GM19397 (cell line): ENCODE data around the gene PAPSS2.

Experiments
- ATAC-seq: cut with Tn5 transposase; IDR thresholded peaks from one replicate; pipeline ENCODE4 v1.9.1; 2021; ENCODE audit warnings: mild to moderate bottlenecking, moderate library complexity; ENCODE audit not compliant: unreplicated experiment

Gene PAPSS2

DNA sequence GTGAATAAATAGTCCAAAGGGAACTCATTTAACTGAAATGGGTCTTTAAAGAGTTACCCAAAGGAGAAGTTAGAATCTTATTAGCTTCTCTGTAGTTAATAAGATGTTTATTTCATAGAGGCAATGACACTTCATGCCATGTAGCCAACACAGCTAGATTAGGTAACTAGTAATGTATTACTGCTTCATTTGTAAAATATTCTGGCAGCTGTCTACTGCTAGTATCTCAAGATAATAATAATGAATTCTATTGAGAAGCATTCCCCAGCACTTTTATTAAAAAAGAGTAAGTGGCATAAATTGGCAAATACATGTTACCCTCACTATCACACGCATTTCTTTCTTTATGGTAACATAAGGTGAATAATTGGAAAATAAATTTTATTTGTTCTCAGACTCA lies 10.1 kb downstream of the PAPSS2 start:
- ATAC-seq: no peak

DNA sequence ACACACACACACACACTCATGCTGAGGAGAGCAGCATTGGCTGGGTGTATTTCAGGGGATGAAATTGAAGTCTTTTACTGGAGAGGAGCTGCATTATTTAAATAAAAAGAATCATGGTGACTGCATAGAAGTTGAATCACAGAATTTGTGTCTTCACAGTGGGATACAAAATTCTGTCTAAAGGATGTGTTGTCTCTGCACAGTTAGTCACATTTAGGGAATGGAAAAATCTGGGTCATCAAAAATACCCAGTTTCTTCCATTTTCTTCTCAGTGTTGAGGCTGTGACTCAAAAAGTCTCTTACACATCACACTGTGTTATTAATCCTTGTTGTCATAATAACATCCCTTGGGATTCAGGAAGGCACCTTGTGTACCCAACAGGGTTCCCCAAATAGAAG lies 10.9 kb downstream of the PAPSS2 start:
- ATAC-seq: no peak

DNA sequence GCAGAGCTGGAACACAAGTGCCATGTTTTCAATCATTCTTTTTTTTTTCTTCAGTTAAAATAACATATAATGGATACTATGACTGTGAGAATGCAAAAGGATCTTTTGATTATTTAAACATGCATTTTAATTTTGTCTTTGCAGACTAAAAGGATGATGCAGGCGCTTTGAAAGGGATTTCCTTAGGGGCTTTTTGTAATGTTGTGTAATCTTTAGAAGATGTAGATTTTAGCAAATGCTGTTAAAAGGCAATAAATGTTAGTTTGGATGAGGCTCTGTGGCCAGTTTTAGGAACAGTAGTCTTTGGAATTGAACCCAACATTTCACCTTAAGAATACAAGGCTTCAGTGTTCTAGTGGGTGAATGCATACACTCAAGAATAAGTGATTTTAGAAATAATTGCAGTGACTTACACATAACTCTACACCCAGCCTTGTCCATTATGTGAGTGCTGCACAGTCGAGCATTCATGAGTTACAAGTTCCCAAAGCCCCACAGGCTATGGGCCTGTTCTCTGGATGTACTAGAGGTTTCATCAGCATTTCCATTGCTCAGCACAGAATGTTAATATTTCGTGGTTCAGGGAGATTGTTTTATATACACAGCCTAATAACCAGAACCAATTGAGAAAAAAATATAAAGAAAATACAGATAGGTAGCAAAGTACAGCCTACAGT lies 11.6 kb downstream of the PAPSS2 start:
- ATAC-seq: no peak

DNA sequence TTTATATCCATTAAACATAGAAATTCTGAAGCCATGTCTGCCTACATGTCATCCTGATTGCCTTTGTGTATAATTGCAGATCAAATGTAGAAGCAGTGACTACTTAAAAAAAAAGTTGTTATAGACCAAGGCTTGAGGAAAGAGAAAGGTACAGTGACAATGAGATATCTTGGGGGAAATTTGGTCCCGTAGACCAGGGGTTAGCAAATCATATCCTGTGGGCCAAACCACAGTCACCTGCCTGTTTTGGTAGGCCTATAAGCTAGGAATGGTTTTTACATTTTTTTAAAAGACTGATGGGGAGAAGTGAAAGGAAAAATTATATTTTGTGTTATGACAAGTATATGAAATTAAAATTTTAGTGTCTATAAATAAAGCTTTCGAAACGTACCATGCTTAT lies 12.9 kb downstream of the PAPSS2 start:
- ATAC-seq: no peak

DNA sequence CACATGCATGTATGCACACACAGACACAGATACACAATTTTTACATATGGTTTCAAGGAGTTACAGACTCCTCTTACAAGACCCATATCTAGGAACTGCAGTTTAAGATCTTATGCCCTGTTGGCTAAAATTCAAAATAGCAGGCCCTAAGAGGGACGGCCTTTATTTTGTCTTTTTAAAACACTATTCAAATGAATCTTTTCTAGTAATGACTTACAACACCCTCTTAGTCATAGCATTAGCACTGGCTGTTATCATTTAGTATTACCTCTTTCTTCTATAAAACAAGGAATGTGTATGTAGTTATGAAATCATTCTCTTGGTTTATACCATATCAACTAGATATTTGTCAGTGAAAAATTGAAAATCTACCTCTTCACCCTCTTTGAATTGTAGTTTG lies 15.3 kb downstream of the PAPSS2 start:
- no peak for ATAC-seq

DNA sequence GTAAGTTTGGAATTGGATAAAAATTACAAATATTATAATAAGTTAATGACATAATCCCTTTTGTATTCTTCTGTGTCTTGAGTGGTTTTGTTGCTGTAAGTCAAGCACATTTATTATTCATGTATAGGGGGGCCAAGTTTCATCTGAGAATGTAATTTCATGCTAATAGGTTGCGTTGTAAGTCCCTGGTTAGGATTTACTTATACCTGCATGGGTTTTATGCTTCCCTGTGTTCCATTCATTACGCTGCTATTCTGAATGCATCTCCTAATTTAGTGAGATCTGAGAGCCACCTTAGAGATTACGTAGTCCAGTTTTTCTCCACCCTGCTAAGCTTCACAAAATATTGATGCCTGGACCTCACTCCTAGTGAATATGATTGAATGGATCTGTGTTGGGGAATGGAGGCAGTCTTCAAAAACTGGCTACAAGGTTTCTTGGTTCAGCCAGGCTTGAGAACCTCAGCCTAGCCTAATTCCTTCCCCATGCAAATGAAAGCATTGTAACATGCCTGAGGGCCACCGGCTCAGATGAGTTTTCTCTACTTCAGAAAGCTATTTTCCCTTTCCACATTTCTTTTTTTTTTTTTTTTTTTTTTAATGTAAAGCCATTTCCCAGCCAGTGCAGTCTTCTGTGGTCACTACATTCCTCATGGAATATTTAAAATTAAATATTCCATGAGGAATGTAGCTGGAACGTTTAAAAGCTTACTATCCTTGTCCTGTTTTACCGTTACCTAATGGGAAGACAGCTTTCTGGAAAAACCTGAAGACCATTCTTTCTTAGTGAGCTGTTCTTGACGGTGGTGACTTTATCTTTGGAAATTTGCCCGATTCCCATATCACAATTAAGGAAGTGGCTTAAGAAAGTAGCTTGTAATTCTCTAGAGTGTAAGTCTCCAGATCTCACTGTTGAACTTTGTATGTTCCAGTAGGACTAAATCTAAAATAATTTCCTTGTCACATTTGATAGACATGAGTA lies 16.0 kb downstream of the PAPSS2 start:
- no peak for ATAC-seq

DNA sequence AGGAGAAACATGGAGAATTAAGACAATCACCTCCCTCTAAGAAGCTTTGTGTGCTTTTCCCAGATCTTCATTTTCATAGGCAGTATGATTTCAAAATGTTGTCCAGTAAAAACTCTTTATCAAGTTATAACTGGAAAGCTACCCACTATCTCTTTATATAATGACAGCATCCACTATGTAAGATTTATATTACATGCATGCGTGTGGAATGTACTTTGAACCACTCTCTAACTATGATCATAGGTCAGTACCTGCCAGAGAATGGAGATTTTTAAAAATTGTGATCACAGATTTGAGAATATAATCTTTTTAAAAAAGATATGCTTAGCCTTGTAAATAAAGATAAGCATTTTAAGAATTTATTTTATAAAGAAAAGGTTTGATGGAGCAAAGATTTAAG lies 17.9 kb downstream of the PAPSS2 start:
- no peak for ATAC-seq

DNA sequence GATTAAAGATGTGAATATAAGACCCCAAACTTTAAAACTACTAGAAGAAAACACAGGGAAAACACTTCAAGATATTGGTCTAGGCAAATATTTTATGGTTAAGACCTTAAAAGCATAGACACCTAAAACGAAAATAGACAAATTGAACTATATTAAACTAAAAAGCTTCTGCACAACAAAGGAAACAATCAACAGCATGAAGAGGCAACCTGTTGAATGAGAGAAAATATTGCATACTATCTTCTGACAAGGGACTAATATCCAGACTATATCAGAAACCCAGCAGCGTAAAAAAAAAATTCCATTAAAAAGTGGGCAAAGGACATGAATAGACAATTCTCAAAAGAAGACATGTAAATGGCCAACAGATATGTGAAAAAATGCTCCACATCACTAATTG lies 18.6 kb downstream of the PAPSS2 start:
- no peak for ATAC-seq

DNA sequence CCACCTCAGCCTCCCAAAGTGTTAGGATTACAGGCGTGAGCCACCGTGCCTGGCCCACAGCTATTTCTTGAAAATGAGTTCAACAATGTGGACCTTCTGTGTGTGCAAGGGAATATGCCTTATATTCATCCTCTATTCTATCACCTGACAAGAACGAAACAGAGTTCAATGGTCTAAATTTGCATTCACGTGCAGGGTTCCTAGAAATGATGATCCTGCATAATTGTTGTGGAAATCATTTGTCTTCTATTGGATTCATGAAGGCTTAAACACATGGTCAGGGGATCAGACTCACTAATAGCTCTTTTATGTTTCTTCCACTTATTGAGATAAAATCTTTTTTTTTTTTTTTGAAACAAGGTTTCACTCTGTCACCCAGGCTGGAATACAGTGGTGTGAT lies 23.7 kb downstream of the PAPSS2 start:
- no peak for ATAC-seq

DNA sequence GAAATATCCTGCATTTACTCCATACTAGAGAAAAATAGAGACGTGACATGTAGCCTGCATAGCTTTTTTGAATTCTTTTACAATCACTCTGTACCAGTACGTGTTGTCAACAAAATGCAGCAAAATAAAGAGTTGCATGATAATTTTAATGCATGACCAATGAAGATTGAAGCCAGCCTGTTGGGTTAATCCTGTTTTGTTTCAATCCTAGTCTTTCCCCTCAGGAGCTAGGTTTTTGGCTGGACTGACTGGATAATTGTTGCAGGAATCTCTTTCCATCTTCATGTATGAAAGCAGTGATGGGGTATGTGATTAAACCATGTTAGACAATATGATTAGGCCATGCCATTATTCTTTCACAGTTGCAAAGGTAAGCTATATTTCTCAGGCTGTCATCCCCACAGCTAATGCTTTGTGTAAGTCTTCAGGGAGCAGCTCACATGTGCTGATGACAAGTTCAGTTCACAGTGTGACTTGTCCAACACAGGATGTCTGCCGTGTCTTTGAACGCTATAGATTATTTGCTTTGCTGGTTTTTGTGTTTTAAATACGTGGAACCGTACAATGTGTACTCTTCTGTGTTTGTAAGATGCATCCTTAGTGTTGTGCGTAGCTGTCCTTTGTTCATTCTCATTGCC lies 24.4 kb downstream of the PAPSS2 start:
- ATAC-seq: no peak

DNA sequence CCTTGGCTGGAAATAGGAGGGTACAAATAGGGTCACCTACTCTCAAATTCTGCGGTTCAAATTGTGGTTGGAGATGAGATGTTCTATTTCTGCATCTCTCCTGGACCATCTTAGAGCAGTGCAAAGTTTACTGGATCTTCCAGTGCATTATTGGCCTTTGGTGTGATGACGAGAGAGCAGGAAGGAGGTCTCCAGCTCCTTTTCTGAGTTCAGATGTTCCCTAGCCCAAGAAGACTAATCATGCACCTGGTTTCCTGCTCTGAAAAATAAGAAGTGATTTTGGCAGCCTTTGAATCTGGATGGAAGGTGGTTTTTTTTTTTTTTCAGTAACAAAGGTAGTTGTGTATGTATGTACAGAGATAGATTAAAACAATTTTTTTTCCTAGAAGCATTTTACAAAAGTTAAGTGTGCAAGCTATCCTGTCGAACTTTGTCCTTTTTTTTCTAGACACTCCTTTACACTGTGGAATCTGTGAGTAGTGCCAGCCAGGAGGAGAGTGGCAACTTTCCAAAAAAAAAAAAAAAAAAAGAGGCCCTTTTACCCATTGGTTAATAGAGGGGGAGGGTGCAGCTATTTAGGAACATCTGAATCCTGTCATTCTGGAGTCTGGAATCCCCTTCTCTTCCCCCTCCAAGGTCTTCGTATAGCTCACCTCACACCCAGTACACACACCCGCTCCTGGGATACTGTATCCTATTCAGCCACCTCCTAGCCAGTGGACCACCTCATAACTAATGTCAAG lies 26.3 kb downstream of the PAPSS2 start:
- ATAC-seq: no peak

DNA sequence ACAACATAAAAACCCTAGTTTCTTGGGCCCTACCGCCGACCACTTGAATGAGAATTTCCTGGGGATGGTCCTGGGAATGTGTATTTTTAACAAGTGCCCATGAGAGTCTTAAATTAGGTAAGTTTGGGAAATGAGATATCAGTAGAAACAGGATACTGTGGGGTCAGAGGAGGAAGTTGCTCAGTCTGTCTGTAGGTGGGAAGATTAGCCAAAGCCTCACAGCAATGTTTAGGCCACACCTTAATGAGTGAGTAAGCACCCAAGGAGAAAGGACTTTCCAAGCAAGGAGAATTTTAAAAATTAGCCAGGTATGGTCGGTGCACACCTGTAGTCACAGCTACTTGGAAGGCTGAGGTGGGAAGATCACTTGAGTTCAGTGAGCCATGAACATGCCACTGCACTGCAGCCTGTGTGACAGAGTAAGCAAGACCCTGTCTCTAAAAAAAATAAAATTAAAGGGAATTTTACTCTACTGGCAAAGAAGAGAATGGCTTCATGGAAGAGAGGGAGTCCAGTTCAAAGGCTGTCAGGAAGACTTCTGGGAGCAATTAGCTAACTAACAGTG lies 31.9 kb downstream of the PAPSS2 start:
- no peak for ATAC-seq

DNA sequence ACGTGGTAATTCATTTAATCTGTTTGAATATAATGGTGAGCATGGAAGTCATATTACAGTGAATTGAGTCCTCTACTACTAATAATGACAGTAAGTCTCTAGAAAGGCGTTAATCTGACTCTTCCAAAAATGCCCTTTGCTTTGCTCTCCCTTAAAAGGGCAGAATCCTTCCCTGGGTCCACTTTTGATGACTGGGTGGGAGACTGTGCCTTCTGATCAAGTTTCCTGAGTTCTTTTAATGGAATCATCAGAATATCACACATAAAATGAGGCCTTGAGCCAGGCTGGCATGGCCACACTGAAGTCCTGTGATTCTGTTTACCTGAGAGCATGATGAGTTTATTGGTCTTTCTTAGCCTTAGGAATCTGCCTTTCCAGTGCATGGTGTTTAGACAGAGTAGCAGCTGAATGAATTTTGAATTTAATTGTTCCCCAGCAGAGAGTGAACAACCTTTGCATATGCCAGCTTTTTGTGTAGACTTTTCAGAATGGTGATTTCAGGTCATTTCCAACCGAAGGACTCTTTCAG lies 33.3 kb downstream of the PAPSS2 start:
- no peak for ATAC-seq

DNA sequence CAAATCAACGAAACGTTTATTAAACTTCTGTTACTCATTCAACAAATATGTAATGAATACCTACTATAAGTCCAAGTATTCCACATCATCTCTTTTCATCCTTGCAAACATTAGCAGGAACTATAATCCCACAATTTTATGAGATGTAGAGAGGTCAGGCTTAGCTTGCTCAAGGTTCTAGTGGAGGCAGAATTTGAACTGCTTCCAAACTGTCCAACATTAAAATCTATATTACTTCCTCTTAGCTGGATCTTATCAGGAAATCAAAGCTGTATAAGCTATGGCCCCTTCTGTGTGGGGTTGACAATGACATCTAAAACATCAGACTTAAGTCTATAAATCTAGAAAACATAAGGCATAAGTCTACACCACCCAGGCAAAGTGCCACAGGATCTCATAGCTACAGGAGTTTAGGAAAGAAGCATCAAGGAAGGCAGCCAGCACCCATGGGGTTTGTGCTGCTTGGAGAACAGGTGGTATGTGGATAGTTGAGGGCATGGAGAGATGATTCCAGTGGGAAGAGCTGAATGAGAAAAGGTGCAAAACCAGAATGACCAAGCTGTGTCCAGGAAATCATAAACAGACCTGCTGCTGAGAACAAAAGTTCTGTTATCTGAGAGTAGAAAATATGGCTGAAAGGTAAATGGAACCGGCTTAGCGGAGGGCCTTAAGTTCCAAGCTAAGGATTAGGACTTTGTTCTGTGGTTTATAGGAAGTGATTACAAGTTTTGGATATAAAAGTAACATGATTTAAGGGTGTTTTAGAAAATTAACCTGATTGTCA lies 34.5 kb downstream of the PAPSS2 start:
- ATAC-seq: no peak

DNA sequence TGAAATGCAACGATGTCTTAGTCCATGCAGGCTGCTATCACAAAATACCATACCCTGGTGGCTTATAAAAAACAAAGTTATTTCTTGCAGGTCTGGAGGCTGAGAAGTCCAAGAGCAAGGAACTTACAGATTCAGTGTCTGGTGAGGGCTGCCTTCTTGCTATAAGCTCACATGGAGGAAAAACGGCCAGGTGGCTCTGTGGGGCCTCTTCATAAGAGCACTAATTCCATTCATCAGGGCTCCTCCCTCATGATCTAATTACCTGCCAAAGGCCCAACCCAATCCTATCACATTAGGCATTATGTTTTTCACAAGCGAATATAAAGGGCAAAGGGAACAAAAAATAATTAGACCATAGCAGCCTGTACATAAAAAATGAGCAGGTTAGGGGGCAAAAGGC lies 35.4 kb downstream of the PAPSS2 start:
- ATAC-seq: no peak

DNA sequence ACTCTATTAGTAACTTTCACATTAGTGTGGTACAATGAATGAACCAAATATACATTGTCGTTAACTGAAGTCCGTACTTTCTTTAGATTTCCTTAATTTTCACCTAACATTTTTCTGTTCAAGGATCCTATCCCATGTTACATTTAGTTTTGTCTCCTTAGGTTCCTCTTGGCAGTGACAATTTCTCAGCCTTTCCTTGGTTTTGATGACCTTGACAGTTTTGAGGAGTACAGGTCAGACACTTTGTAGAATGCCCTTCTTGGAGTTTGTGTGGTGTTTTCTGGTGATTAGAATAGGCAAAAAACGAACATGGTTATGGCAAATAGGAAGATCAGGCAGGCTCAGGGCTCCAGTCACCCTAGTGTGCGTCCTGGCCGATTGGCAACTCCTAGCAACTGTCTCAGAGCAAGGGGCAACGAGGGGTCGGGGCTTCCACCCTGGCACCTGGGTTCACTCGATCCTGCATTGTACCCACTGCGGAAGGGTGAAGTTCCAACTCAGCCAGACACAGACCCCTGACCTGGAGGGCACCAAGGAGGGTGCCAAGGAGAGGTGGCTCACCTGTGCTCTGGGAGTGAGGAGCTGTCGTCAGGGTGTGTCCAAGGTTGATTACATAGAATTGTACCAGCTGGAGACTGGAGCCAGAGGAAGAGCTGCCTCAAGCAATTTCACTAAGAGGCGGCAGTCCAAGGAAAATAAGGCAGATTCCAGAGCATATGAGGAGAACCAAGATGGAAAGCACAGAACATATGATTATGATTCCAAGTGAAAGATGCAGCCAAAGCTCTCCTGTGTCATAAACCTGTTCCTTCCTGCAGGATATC lies 37.5 kb downstream of the PAPSS2 start:
- no peak for ATAC-seq

DNA sequence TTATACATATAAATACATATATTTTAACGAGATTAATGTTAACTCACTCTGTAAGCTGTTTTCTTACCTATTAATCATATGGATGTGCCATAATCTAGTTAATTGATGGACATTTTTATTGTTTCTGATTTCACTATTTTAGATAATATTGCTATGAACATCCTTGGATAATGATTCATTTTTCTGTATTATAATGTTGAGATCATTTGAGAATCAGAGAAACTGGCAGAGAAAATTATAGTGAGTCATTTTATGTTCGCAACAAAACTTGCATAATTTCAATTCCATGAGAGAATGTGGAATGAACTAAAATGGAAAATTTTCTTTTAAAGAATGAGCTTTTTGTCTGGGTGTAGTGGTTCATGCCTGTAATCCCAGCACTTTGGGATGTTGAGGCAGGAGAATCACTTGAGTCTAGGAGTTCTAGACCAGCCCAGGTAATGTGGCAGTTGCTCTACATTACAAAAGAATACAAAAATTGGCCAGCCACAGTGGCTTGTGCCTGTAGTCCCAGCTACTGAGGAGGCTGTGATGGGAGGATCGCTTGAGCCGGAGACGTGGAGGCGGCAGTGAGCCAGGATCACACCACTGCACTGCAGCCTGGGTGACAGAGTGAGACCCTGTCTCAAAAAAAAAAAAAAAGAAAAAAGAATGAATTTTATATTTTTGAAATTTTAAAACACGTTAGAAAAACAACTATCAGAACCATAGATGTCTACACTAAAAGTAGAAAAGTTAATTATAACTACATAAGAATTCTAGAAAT lies 40.5 kb downstream of the PAPSS2 start:
- ATAC-seq: no peak
